CD4-positive, alpha-beta T cell treated with Interleukin-1 beta for 1 hour (primary cell): ENCODE results near the gene KRT5.
"Not testable (repeated sequence)": the region's sequence is repeated elsewhere in the genome, so short reads cannot be mapped to it uniquely, and the experiment has no call there.

Source experiments
- DNase-seq, 2 donors: peaks; one replicate each; pipeline ENCODE4 v3.0.0-alpha.2; 2020 to 2022

Gene KRT5

DNA sequence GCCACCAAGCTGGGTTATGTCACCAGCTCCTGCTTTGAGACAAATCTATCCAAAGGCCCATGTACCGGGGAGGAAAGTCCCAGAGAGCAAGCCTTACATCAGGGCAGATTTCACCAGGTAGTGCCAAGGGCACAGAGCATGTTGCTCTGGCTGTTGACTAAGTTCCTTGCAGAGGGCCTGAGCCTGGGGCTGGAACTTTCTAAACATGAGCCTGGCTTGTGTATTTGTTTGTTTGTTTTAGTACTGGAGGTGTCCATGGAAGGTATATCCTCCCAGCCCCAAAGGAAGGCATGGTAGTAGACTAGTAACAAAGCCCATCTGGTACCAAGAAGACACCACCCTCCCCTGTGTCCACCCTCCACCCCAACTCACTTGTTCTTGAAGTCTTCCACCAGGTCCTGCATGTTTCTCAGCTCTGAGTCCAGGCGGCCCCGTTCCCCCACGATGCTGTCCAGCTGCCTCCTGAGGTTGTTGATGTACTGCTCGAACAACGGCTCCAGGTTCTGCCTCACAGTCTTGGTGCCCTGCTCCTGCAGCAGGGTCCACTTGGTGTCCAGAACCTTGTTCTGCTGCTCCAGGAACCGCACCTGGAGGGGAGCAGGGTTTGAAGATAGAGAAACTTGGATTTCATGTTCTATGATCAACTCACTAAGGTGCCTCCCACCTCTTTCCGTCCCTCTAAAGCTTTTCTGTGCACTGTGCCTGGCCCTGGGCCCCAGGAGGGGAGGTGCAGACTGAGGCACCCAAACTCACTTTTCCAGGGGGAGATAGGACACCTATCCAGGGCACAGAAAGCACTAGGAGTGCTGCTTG, 1.4 kb downstream of the KRT5 start:
- DNase-seq = no peak

- DNase-seq = no peak
These were observed 2.3 kb downstream of the KRT5 start for GRCh38 chr12:52517888-52518287.

- no peak for DNase-seq
These were observed 3.0 kb downstream of the KRT5 start for GRCh38 chr12:52517005-52517835.

GRCh38 chr12:52515927-52516831, 4.0 kb downstream of the KRT5 start:
- no peak for DNase-seq

- DNase-seq = no peak
These were observed 4.9 kb downstream of the KRT5 start for GRCh38 chr12:52515319-52515646.

DNA sequence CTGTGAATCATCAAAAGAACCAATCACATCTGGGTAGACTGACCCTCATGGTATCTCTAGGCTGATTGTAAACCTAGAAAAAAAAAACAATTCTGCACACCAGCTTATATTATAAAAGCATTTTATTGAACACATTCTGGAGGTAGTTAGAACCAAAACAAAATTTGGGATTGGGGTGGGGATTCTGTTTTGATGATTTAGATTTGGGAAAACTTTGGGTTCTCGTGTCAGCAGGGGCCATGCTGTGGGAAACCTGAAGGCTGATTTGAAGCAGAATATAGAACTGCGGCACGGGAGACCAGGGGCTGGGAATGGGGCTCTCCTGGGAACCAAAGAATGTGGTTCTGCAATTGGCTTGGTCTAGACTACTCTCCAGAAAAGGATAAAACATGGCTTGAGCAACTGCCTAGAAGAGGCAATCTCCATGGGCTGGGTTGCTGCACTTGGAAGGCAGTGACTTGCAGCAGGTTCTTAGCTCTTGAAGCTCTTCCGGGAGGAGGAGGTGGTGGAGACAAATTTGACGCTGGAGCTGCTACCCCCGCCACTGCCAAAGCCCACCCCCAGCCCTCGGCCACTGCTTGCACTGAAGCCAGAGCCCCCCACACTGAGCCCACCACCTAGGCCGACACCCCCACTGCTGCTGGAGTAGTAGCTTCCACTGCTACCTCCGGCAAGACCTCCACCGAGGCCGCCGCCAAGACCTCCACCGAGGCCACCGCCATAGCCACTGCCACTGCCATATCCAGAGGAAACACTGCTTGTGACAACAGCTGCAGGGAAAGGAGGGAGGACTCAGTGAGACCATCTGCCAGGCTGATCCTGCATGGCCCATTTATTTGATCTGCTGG, 5.5 kb downstream of the KRT5 start:
- DNase-seq = no peak

- no peak for DNase-seq
These were observed 6.5 kb downstream of the KRT5 start for GRCh38 chr12:52513736-52514135.

- no peak for DNase-seq
These were observed 12.0 kb downstream of the KRT5 start for GRCh38 chr12:52508211-52508610.

- DNase-seq = peak in 1 of 2 donors; percentile 29
These were observed 13.1 kb downstream of the KRT5 start for GRCh38 chr12:52506858-52507715.

DNA sequence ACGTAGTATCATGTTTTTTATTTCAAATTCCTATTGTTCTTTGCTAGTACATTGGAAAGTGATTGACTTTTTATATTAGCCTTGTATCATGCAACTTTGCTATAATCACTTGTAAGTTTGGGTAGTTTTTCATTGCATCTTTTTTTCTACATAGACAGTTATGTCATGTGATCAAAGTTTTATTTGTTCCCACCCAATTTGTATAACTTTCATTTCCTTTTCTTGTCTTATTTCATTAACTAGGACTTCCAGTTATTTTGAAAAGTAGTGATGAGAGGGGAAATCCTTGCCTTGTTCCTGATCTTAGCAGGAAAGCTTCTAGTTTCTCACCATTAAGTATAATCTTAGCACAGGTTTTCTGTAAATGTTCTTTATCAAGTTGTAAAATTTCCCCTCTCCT, 17.3 kb downstream of the KRT5 start:
- DNase-seq = no peak

GRCh38 chr12:52501490-52501889, 18.7 kb downstream of the KRT5 start:
- DNase-seq = no peak

- DNase-seq = not testable (repeated sequence)
These were observed 19.6 kb downstream of the KRT5 start for GRCh38 chr12:52500574-52500973.

- no peak for DNase-seq
These were observed 20.2 kb downstream of the KRT5 start for GRCh38 chr12:52499806-52500560.

- no peak for DNase-seq
These were observed 21.2 kb downstream of the KRT5 start for GRCh38 chr12:52498946-52499345.

DNA sequence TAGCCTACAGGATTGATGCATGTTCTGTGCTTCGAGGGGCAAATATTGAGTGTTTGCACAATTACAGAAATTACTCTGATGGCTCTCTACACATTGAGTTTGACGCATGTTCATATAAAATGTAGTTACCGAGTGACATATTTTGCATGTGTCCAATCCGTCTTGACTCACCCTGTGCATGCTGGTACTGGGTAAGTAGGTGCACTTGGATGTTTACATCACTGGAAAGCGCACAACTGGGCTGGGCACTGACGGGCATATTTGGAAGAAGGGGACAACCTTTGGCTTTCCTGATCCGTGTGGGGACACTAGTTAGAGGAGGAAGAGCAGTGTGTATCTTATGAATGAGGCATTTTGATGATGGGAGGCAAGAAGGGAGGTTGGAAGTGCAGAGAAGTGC, 22.2 kb downstream of the KRT5 start:
- no peak for DNase-seq

DNA sequence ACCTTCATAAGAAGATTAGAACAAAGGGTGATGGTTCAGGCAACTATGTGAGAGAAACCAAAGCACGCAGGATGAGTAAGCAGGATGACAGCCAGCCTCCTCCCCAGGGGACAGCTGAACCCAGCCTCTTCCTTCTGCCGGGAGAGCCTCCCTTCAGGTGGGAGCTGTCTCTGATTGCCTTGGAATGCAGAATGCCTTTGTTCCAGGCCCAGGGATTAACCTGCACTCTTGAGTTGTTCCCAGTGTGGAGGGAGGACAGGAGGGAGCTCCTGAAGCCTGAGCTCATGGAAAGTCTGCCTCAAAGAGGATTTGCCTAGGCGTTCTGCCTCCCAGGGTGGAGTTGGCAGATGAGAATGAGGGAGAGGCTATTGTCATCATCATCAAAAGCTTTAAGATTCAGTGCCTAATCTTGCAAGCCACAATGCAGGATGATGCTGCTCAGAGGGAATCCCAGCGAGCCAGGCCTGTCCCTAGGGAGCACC, 23.6 kb downstream of the KRT5 start:
- no peak for DNase-seq

- no peak for DNase-seq
These were observed 24.1 kb downstream of the KRT5 start for GRCh38 chr12:52496054-52496453.

DNA sequence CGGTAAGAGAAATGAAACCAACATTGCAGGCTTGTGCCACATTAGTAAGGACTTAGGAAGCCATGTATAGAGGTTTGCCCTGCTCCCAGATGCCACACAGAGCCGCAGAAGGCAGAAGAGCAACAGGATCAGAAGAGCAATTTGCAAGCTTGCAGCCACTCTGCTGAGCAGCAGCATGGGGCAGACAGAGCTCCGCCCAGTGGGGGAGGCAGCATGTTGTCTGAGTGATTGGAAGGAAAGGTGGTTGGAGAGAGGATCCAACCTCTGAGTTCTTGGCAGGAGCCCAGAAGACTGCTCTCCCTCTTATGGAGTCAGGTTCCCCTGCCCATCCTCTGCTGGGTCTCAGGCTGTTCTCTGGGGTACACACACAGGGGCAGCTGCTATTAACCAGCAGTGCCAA, 24.8 kb downstream of the KRT5 start:
- DNase-seq = no peak

DNA sequence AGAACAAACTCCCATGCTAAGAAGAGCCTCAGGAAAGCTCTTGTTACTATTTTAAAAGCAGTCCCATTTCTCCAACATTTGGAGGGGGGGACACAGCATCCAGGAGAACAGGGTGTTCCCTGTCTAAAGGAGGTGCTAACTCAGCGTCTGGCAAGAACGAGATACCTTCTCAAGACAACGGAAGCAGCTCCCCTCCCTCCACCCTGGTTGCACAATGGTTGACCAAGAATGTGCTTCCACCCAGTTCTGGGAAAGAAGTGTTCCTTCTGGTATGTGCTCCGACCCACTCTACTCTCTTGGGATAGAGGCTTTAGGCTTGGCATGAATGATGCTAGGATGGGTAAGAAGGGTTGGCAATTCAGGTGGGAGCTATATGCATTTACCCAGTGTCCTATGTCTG, 25.7 kb downstream of the KRT5 start:
- no peak for DNase-seq

GRCh38 chr12:52494100-52494499, 26.1 kb downstream of the KRT5 start:
- no peak for DNase-seq
